GM18502 (cell line): ENCODE results near the gene PPP4R4.

Experiments used
- ATAC-seq: cut with Tn5 transposase; IDR thresholded peaks from one replicate; pipeline ENCODE4 v1.9.1; 2021; ENCODE audit warnings: mild to moderate bottlenecking; ENCODE audit not compliant: unreplicated experiment, poor library complexity

Gene PPP4R4

DNA sequence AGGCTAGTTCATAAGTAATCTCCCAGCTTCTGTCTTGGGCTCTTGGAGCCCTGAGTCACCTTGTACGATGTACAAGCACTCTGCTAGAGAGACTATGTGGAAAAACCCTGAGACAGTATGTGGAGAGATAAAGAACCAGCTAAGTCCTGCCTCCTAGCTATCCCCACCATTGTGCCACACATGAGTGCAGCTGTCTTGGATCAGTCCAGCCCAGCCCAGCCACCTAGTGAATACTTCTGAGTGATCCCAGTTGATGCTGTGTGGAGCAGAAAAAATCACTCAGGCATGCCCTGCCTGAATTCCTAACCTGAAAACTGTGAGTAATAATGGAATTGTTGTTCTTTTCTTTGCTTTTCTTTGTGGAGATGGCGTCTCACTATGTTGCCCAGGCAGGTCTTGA, 154.1 kb downstream of the PPP4R4 start:
- no peak for ATAC-seq
